ENCODE data around the gene CLDND2.
A peak's percentile ranks its signal among the peaks of the same experiment; 100 is the strongest.

Gene CLDND2

DNA sequence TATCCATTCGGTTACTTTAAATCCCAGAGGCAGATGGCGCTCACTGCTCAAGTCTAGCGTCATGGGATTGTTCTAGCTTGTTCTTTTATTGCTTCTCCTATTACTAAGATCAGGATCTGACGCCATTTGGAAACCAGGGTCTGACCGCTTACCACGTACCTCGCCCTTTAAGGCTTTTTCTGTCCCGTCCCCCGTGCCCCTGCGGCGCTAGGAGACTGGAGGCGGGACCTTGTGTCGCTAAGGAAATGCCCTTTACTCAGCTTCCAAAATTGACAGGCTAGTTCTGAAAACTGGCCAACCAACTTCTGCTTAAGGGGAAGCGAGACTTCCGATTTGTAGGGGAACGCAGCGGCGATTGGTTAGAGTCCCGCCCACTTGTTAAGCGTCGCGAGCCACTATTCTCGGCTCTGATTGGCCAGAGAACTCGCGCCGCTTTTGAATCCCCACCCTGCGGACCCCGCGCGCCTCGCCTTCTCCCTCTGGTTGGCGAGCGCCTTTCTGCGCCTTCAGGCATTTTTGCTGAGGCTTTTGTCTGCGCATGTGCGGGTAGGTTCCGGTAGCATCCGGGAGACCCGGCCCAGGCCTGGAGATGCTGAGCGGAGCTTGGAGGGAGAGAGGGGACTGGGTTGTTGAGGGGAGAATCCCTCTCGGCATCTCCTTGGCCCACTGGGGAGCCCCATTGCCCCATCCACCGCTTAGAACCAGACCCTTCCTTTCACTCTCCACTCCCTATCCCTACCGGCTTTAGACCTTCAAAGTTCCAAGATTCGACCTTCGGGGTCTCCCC is 25.4 kb upstream of the CLDND2 start:
- Mint-ChIP-seq H3K4me3 (peak overlapping the region; percentile 93), H3K27ac (peak overlapping the region; percentile 98), H3K36me3 (ENCODE audit: low read depth) (peaks cover 12% of the 10 kb centered on the region), H3K27me3 (no peaks in the 10 kb centered on the region), H3K9me3 (no peaks in the 10 kb centered on the region), H3K4me1 (ENCODE audit: low read depth) (peaks cover 60% of the 10 kb centered on the region)
- peak; percentile 90 for DNase-seq

DNA sequence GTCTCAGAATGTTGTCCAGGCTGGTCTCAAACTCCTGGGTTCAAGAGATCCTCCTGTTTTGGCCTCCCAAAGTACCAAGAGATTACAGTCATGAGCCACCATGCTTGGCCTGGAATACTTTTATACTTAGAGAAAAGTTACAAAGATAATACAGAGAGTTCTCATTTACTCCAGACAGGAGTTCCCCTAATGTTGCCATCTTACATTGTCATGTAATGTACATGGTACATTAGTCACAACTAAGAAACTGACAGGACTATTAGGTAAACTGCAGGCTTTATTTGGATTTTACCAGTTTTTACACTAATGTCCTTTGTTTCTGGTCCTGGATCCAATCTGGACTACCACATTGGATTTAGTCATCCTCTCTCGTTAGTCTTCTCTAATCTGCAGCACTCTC is 23.9 kb upstream of the CLDND2 start:
- H3K36me3 Mint-ChIP-seq (ENCODE audit: low read depth) = peaks cover 12% of the 10 kb centered on the region

DNA sequence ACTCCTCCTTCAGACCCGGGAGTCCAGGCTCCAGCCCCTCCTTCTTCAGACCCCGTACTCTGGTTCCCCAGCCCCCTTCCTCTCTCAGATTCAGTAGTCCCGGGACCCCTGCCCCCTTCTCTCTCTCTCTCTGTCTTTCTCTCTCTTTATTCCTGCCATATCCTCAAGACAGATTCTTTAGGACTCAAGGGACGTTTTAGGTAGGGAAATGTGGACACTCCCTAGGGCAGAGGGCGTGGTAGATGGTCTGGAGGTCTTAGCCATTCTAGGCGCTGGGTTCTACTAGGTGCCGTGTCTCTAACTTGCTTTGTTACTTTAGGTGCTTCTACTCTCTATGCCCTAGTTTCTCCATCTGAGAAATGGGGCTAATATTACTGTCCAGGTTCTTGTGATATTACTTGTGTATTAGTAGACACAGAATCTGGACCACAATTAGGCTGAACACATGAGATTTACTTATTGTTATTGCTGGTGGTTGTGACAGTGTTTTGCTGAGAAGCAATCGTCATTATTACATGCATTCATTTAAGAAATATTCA is 22.3 kb upstream of the CLDND2 start:
- Mint-ChIP-seq H3K27ac (no peak overlapping the region), H3K4me1 (ENCODE audit: low read depth) (peaks cover 49% of the 10 kb centered on the region), H3K27me3 (no peaks in the 10 kb centered on the region), H3K9me3 (no peaks in the 10 kb centered on the region), H3K36me3 (ENCODE audit: low read depth) (peaks cover 11% of the 10 kb centered on the region), H3K4me3 (no peak overlapping the region)
- no peak for DNase-seq

More for the DNA sequence above, 23.9 kb upstream of the CLDND2 start:
- Mint-ChIP-seq H3K27ac (peak overlapping the region; percentile 26), H3K4me3 (peak overlapping the region; percentile 16), H3K27me3 (no peaks in the 10 kb centered on the region), H3K9me3 (no peaks in the 10 kb centered on the region), H3K4me1 (ENCODE audit: low read depth) (peaks cover 58% of the 10 kb centered on the region)
- DNase-seq = no peak

DNA sequence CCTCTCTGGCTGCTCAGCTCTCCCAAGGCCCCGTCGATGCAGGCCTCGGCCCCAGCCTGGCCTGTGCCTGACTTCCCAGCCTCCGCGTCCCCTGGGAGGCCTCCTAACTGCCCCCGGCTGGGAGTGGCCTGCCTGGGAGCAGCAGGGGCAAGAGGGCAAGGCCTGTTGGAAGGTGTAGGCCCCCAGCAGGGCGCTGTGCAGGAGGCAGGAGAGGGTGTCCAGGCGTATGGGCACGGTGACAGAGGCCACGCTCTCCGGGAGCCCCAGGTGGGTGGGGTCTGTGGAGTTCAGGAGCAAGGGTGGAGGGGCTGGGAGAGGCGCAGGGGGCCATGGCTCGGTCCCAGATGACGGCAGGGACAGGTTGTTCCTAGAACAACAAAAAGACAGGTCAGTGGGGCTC is 20.3 kb upstream of the CLDND2 start:
- Mint-ChIP-seq H3K36me3 (ENCODE audit: low read depth) (no peaks in the 10 kb centered on the region), H3K27me3 (no peaks in the 10 kb centered on the region), H3K9me3 (no peaks in the 10 kb centered on the region), H3K4me3 (no peak overlapping the region), H3K27ac (no peak overlapping the region), H3K4me1 (ENCODE audit: low read depth) (peaks cover 31% of the 10 kb centered on the region)
- no peak for DNase-seq

DNA sequence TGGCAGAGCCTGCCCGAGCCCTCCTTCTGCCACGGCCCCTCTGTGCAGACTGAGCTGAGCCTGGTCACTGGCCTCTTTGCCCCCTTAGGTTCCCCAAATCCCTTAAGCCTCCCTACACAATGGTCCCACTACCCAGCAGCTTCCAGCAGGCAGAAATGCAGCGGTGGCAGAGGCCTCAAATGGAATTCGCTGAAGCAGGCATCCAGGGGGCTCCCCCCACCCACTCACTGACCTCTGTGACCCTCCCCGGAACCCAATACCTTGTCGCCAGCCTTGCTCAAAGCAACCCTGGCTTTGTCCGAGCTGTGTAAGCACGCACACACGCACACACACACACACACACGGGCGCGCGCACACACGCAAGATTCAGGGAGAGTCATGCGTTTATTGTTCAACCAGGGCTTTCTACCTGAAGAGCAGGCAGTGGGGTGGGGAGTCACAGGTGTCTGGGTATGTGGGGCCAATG is 19.2 kb upstream of the CLDND2 start, which contains the start of gene LIM2:
TSS of gene LIM2 (minus strand) at position 51 of the 466 bp plus-strand sequence. CDS start 531 bp downstream, outside the sequence.
- Mint-ChIP-seq H3K36me3 (ENCODE audit: low read depth) (no peaks in the 10 kb centered on the region), H3K27me3 (no peaks in the 10 kb centered on the region), H3K9me3 (no peaks in the 10 kb centered on the region), H3K4me1 (ENCODE audit: low read depth) (peaks cover 22% of the 10 kb centered on the region), H3K27ac (peak within 1 kb of the TSS; percentile 35), H3K4me3 (peak within 1 kb of the TSS; percentile 15)
- DNase-seq = no peak

DNA sequence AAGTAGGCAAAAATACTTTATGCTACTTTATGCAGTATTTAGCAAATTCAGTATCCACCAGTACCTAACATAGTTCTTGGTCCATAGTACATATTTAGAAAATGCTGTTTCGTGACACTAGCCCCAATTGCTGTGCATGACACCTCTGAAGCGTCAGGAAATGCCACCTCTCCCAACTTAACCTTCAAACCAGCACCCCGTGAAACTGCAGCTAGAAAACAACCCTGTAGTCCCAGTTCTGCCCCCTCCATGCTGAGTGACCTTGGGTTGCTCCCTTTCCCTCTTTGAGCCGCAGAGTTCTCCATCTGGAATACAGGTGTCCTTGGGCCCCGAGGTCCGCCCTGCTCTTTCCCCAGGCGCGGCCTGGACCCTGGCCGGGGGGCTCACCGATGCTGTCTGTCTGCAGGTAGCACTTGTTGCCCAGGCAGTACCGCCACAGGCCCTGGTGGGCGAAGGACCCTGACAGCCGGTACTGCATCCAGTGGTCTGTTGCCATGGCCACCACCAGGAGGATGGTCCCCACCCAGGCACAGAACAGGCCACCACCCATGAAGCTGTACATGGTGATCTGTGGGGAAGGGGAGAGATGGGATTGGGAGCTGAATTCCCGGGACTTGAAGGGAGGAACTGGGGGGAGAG is 18.2 kb upstream of the CLDND2 start:
- Mint-ChIP-seq H3K4me1 (ENCODE audit: low read depth) (peaks cover 19% of the 10 kb centered on the region), H3K27ac (peak overlapping the region; percentile 35), H3K9me3 (peaks cover under 1% of the 10 kb centered on the region), H3K4me3 (peak overlapping the region; percentile 15), H3K36me3 (ENCODE audit: low read depth) (no peaks in the 10 kb centered on the region), H3K27me3 (no peaks in the 10 kb centered on the region)
- no peak for DNase-seq

DNA sequence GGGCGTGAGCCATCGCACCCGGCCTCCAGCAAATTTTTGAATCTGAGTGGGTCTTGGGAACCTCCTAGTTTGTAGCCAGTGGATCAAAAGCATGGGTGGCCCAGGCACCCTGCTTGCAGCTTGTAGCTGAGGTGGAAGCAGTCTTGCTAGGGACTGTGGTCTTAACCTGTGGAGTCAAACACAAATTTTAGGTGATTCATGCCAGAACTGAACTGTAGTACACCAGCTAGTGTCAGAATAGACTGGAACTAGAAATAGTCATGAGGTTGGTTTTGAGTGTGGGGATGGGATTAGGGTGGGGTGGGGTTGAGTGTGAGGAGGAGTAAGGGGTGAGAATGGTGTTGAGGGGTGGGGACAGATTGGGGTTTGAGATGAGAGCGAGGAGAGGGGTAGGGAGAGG is 13.2 kb upstream of the CLDND2 start:
- Mint-ChIP-seq H3K9me3 (peaks cover 2% of the 10 kb centered on the region), H3K27me3 (no peaks in the 10 kb centered on the region), H3K4me1 (ENCODE audit: low read depth) (peaks cover 29% of the 10 kb centered on the region), H3K27ac (no peak overlapping the region), H3K4me3 (no peak overlapping the region), H3K36me3 (ENCODE audit: low read depth) (no peaks in the 10 kb centered on the region)
- DNase-seq = no peak

DNA sequence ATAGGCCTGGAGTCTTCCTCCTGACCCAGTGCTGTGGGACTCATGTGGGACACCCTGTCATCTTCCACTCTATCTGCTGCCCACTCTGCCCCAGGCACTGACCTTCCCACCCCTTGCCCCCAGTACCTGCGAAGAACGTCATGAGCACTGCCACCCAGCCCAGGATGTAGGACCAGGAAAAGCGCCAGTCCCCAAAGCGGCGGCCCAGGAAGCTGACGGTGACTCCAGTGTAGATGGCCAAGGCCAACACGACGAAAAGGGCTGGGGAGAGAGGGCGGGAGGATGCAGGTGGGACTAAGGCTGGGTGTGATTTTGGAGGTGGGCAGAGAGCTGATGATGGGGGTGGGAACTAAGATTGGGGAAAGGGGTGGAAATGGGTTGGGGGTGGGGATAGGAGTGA is 11.6 kb upstream of the CLDND2 start:
- H3K27ac Mint-ChIP-seq = no peak overlapping the region
- H3K27me3 Mint-ChIP-seq = no peaks in the 10 kb centered on the region
- H3K4me1 Mint-ChIP-seq (ENCODE audit: low read depth) = peaks cover 44% of the 10 kb centered on the region
- DNase-seq = no peak
- H3K36me3 Mint-ChIP-seq (ENCODE audit: low read depth) = peaks cover under 1% of the 10 kb centered on the region
- H3K9me3 Mint-ChIP-seq = peaks cover 2% of the 10 kb centered on the region
- no peak overlapping the region for H3K4me3 Mint-ChIP-seq

DNA sequence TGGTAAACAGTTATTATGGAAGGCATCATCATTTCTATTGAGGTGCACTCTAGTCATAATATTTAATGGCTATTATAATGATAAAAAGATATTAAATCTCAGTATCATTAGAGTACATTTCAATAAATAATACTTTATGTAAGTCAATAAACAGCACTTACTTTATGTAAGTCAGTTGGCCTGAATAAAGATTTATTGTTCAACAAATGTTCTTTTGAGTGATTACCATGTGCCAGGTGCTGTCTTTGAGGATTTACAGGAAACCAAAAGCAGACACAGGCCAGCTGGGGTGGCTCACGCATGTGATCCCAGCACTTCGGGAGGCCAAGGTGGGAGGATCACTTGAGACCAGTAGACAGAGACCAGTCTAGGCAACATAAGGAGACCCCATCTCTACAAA is 8.6 kb upstream of the CLDND2 start:
- H3K27ac Mint-ChIP-seq = no peak overlapping the region
- no peaks in the 10 kb centered on the region for H3K27me3 Mint-ChIP-seq
- no peak overlapping the region for H3K4me3 Mint-ChIP-seq
- H3K9me3 Mint-ChIP-seq = peaks cover 4% of the 10 kb centered on the region
- peaks cover 3% of the 10 kb centered on the region for H3K36me3 Mint-ChIP-seq (ENCODE audit: low read depth)
- H3K4me1 Mint-ChIP-seq (ENCODE audit: low read depth) = peaks cover 70% of the 10 kb centered on the region
- no peak for DNase-seq

DNA sequence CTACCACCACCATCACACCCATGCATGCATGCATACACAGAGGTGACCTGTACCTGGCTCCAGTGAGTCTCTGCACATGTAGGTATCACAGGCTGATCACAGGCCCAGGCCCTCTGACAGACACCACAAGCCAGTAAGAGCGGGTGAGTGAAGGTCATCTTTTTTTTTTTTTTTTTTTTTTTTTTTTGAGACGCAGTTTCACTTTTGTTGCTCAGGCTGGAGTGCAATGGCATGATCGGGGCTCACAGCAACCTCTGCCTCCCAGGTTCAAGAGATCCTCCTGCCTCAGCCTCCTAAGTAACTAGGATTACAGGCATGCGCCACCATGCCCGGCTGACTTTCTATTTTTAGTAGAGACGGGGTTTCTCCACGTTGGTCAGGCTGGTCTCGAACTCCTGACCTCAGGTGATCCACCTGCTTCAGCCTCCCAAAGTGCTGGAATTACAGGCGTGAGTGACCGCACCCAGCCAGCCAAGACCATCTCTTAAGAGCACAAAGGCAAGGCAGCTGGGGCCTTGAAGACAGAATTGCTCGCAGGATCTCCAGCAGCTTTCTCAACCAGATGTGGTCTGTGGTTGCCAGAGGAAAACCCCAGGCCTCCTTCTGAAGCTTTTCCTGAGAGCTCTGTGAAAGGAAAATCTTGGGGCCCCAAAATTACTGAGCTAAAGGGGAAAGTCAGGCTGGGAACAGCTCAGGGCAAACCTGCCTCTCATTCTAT is 6.9 kb upstream of the CLDND2 start:
- Mint-ChIP-seq H3K27ac (peak overlapping the region; percentile 90), H3K36me3 (ENCODE audit: low read depth) (peaks cover 21% of the 10 kb centered on the region), H3K9me3 (peaks cover 2% of the 10 kb centered on the region), H3K4me3 (peak overlapping the region; percentile 67), H3K27me3 (no peaks in the 10 kb centered on the region), H3K4me1 (ENCODE audit: low read depth) (peaks cover 78% of the 10 kb centered on the region)
- peak; percentile 64 for DNase-seq

DNA sequence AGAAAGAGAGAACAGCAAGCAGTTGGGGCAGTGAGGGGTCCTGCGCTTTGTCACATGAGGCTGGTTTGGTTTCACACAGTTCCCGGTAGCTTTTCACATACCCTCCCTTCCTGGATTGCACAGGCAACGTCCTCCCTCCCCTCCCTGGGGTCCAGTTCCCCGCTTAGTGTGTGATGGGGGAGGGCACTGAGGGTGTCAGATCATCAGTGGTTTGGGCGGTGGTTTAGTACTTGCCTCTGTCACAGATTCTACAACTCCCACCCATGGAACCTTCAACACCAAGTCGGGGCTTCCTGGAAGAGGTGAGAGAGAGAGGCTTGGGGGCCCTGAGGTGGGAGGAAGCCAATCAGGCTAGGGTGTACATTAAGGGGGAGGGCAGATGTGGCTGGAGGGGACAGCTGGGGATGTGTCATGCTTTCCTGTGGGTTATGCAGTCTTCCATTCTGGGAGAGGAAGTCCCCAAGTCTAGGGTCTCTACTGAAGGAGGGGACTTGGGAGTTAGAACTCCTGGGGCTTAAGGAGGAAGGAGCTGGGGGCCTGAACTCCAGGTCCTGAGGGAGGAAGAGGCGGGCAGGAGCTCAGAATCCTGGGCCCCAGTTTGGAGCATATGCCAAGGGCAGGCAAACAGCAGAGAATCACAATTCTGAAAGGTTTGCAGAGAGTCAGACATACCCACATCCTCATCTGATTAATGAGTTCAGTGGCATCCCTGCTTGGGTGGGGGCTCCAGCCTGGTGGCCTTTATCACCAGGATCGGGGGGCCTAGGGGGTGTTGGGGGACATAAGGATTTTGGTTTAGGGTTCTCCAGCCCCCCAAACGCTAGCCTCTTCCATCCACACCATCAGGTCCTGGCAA is 4.1 kb upstream of the CLDND2 start, which contains the start of gene NKG7:
TSS of gene NKG7 (minus strand) at position 6 of the 856 bp plus-strand sequence. CDS start 119 bp downstream, outside the sequence.
- peak within 1 kb of the TSS; percentile 97 for H3K4me3 Mint-ChIP-seq
- peaks cover 77% of the 10 kb centered on the region for H3K4me1 Mint-ChIP-seq (ENCODE audit: low read depth)
- H3K9me3 Mint-ChIP-seq = peaks cover 2% of the 10 kb centered on the region
- peak within 1 kb of the TSS; percentile 98 for H3K27ac Mint-ChIP-seq
- H3K27me3 Mint-ChIP-seq = no peaks in the 10 kb centered on the region
- peak; percentile 81 for DNase-seq
- H3K36me3 Mint-ChIP-seq (ENCODE audit: low read depth) = peaks cover 37% of the 10 kb centered on the region

DNA sequence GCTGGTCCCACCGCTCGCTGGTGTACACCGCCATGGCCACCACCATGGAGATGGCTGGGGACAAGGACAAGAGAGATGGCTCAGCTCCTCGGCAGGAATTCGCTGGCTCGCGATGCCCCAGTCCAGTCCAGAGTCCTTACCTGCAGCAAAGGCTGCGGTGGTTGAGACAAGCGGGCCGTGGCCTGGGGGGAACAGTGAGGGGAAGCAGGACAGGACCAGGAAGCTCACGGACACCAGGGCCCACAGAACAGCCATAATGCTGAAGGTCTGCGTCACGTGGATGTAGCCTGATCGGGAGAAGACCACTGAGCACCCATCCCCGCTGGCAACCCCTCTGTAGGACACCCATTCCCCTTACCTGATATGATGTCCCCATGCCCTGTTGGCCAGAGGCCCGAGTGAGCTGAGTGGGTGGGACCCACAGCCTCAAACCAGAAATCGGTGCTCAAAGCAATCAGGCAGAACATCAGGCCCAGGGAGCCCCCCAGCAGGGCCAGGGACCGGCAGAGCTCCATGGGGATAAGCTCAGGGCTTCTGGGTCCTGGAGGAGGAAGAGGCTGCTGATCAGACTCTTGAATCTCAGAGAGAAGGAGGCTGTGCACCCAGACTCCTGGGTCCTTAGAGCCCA is 3.3 kb upstream of the CLDND2 start:
- Mint-ChIP-seq H3K27me3 (no peaks in the 10 kb centered on the region), H3K9me3 (peaks cover 2% of the 10 kb centered on the region), H3K4me1 (ENCODE audit: low read depth) (peaks cover 77% of the 10 kb centered on the region), H3K36me3 (ENCODE audit: low read depth) (peaks cover 43% of the 10 kb centered on the region), H3K4me3 (peak overlapping the region; percentile 97), H3K27ac (peak overlapping the region; percentile 98)
- no peak for DNase-seq

DNA sequence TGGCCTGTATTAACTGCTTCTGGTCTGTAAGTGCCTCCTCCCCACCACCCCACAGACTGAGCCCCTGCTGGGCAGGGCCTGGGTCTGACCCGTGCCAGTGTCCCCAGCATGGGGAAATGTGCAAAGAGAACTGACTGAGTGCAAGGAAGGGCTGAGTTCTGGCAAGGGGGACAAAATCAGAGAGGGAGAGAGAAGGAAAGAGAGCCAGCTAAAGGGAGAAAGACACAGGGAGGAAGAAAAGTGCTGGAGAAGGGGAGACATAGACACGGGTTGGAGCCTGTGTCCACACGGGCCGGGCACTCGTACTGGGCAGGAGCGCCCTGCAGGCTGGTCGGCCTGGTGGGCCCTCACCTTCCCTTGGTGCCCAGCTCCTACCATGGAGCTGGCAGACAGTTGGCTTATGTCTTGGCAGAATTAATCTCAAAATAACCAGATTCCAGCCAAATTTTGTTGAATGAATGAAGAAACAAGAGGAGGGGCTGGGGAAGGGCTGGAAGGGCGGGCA is 2.4 kb upstream of the CLDND2 start:
- H3K9me3 Mint-ChIP-seq = peaks cover 2% of the 10 kb centered on the region
- H3K27ac Mint-ChIP-seq = peak overlapping the region; percentile 98
- H3K4me3 Mint-ChIP-seq = peak overlapping the region; percentile 97
- H3K4me1 Mint-ChIP-seq (ENCODE audit: low read depth) = peaks cover 75% of the 10 kb centered on the region
- DNase-seq = no peak
- H3K36me3 Mint-ChIP-seq (ENCODE audit: low read depth) = peaks cover 51% of the 10 kb centered on the region
- no peaks in the 10 kb centered on the region for H3K27me3 Mint-ChIP-seq

Measured in activated T-cell treated with anti-CD3 and anti-CD28 coated beads, Interleukin-2, amount 50 U/mL, for 24 hours (primary cell).